ENCODE data around the gene IAH1. TPM values are rescaled to one million over a fixed set of nuclear protein-coding genes. Genes with fewer than 3 reads are reported as not detected.
A peak's percentile ranks its signal among the peaks of the same experiment; 100 is the strongest.

Gene IAH1
- total RNA-seq, 2 experiments from 2014 or later, result 64.6 to 66.3 TPM

DNA sequence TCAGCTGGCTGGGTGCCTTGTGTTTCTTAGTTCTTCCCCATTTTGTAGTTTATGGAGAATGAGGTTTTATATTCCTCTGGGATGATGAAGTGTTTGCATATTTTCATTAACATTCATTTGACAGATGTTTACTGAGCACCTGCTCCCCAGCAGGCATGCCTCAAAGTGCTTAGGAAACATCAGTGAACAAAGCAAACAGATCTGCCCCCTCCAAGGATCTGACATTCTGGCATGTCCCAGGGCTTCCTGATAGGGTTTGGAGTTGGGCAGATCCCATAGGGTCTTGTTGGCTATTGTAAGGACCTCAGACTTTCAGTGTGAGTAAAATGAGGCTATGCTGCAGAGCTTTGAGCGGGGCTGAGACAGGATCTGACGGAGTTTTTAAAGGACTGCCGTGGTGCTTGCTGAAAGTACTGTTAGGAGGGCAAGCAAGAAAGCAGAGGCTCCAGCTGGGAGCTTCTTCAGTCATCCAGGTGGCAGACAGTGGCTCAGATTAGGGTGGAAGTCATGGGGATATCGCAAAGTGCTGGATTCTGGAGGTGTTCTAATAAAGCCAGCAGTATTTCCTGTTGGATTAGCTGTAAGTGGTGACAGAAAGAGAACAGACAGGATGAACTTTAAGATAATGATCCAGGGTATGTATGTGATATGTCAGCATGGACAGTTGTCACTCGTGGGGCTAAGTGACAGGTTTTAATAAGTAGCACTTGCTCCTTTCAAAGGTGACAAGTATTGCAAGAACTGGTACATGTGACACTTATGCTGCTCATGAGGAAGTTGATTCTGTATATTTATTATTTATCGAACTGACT, 11.3 kb upstream of the IAH1 start:
- Mint-ChIP-seq H3K36me3 (peaks cover 21% of the 10 kb centered on the region), H3K4me3 (no peak overlapping the region), H3K4me1 (peaks cover 3% of the 10 kb centered on the region), H3K9me3 (no peaks in the 10 kb centered on the region), H3K27me3 (no peaks in the 10 kb centered on the region), H3K27ac (no peak overlapping the region)
- no peak for DNase-seq

- no peaks in the 10 kb centered on the region for H3K27me3 Mint-ChIP-seq
- H3K4me3 Mint-ChIP-seq, result no peak overlapping the region
- DNase-seq, result no peak
- peaks cover 21% of the 10 kb centered on the region for H3K36me3 Mint-ChIP-seq
- no peaks in the 10 kb centered on the region for H3K9me3 Mint-ChIP-seq
- peaks cover 3% of the 10 kb centered on the region for H3K4me1 Mint-ChIP-seq
- H3K27ac Mint-ChIP-seq, result no peak overlapping the region
Measured at GRCh38 chr2:9463698-9464034, 10.7 kb upstream of the IAH1 start.

GRCh38 chr2:9465170-9465569, 9.2 kb upstream of the IAH1 start:
- H3K4me3 Mint-ChIP-seq, result no peak overlapping the region
- H3K27ac Mint-ChIP-seq, result no peak overlapping the region
- peaks cover 20% of the 10 kb centered on the region for H3K36me3 Mint-ChIP-seq
- no peak for DNase-seq
- peaks cover 3% of the 10 kb centered on the region for H3K4me1 Mint-ChIP-seq
- H3K9me3 Mint-ChIP-seq, result no peaks in the 10 kb centered on the region
- no peaks in the 10 kb centered on the region for H3K27me3 Mint-ChIP-seq

DNA sequence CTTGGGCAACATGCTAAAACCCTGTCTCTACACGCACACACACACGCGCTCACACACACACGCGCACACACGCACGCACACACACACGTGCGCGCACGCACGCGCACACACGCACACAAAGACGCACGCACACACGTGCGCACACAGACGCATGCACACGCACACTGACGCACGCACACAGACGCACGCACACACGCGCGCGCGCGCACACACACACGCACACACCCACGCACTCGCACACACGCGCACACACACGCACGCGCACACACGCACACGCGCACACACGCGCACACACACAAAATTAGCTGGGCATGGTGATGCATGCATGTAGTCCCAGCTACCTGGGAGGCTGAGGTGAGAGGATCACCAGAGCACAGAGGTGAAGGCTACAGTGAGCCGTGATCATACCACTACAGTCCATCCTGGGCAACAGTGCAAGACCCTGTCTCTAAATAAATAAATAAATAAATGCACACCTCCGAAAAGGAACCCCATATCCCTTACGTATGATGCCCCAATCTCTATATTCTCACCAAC, 8.1 kb upstream of the IAH1 start:
- peaks cover 3% of the 10 kb centered on the region for H3K4me1 Mint-ChIP-seq
- no peak overlapping the region for H3K4me3 Mint-ChIP-seq
- no peak for DNase-seq
- peaks cover 15% of the 10 kb centered on the region for H3K36me3 Mint-ChIP-seq
- H3K27me3 Mint-ChIP-seq, result no peaks in the 10 kb centered on the region
- H3K9me3 Mint-ChIP-seq, result no peaks in the 10 kb centered on the region
- H3K27ac Mint-ChIP-seq, result no peak overlapping the region

DNA sequence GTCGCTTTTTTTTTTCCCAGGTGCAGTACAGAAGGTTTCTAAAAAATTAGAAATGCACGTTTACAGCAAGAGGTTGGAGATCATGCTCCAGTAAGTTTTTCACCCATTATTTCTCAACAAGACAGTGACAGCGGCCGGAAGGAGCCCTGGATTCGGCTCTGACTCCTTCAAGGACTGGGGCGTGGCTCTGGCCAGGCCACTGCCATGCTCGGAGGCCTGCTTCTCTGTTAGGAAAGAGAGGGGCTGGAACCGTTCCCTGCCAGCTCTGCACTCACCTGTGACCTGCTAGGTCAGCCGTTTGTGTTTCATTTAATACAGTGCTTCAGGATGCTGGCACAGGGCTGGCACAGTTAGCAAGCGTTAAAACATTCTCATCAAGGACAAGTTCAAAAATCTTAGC, 6.7 kb upstream of the IAH1 start:
- DNase-seq, result no peak
- Mint-ChIP-seq H3K27me3 (no peaks in the 10 kb centered on the region), H3K4me1 (peaks cover 3% of the 10 kb centered on the region), H3K9me3 (no peaks in the 10 kb centered on the region), H3K4me3 (no peak overlapping the region), H3K27ac (no peak overlapping the region), H3K36me3 (peaks cover 24% of the 10 kb centered on the region)

GRCh38 chr2:9471206-9471605, 3.1 kb upstream of the IAH1 start:
- no peak overlapping the region for H3K27ac Mint-ChIP-seq
- H3K36me3 Mint-ChIP-seq, result peaks cover 35% of the 10 kb centered on the region
- DNase-seq, result no peak
- H3K9me3 Mint-ChIP-seq, result no peaks in the 10 kb centered on the region
- H3K27me3 Mint-ChIP-seq, result no peaks in the 10 kb centered on the region
- peaks cover 15% of the 10 kb centered on the region for H3K4me1 Mint-ChIP-seq
- no peak overlapping the region for H3K4me3 Mint-ChIP-seq

- DNase-seq, result no peak
- H3K4me1 Mint-ChIP-seq, result peaks cover 28% of the 10 kb centered on the region
- peaks cover 44% of the 10 kb centered on the region for H3K36me3 Mint-ChIP-seq
- no peak overlapping the region for H3K27ac Mint-ChIP-seq
- no peak overlapping the region for H3K4me3 Mint-ChIP-seq
- H3K9me3 Mint-ChIP-seq, result no peaks in the 10 kb centered on the region
- no peaks in the 10 kb centered on the region for H3K27me3 Mint-ChIP-seq
Measured at GRCh38 chr2:9472511-9472910, 1.8 kb upstream of the IAH1 start.

DNA sequence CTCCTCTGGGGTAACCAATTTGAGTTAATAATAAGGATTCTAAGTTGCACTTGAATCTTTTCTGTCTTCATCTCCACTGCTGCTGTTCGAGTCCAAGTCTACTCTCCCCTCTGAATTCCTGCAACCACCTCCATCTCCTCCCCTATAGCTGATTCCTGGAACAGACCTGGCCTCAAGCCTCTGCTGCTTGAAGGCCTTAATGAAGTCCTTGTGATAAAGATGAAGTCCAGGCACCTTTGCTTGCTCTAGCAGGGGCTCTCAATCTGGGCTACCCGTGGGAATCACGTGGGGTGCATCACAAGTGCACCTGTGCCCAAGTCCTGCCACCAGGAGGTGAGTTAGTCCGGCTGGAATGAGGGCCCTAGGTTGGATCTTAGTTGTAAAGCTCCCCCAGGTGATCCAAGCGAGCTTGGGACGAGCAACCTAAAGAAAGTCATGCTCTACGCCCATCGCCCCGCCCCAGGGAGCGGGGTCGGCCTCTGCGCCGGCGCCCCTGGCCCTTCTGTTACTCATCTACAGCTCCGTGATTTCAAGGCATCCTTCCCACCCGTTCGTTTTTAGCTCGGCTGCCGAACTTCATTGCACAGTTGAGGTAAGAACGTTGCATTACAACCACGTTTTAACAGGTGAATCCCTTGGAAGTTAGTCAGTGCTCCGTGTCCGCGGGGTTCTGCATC, 905 bp upstream of the IAH1 start:
- Mint-ChIP-seq H3K4me1 (peaks cover 35% of the 10 kb centered on the region), H3K36me3 (peaks cover 46% of the 10 kb centered on the region), H3K9me3 (no peaks in the 10 kb centered on the region), H3K27me3 (no peaks in the 10 kb centered on the region), H3K4me3 (peak overlapping the region; percentile 77), H3K27ac (peak overlapping the region; percentile 85)
- peak; percentile 36 for DNase-seq

DNA sequence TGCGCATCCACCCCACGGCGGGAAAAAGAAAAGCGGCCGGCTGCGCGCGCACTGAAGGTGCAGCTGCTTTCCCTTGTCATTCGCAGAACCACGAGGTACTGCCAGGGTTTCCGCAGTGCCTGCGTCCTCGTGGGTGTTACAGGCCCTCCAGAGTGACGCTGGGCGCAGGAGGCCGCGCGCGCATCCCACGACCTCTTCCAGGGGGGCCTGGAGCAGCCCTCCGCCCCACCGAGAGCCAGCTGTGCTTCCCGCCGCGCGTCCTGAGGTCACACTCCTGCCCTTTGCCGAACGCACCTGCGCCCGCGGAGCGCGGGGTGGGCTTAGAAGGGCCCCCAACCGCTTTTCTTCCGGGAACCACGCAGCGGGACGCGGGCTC, 378 bp upstream of the IAH1 start:
- H3K9me3 Mint-ChIP-seq, result no peaks in the 10 kb centered on the region
- peak; percentile 62 for DNase-seq
- H3K27ac Mint-ChIP-seq, result peak overlapping the region; percentile 85
- no peaks in the 10 kb centered on the region for H3K27me3 Mint-ChIP-seq
- peaks cover 40% of the 10 kb centered on the region for H3K4me1 Mint-ChIP-seq
- peaks cover 48% of the 10 kb centered on the region for H3K36me3 Mint-ChIP-seq
- H3K4me3 Mint-ChIP-seq, result peak overlapping the region; percentile 77

DNA sequence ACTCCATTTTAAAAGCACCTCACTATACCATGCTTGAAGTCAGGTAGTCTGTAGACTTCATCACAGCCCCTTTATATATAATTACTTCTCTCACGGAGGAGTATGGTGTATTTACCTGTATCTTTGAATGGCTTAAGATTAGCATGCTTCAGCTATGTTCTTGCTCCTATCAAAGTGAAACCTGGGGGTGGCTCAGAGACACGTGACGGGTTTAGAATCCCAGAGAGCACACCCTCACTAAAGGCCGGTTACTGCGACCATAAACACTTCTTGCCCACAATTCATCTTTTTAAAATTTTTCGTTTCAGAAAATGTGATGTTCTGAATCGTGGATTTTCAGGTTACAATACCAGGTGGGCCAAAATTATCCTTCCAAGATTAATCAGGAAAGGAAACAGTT, 3.6 kb downstream of the IAH1 start:
- Mint-ChIP-seq H3K4me1 (peaks cover 46% of the 10 kb centered on the region), H3K36me3 (peaks cover 38% of the 10 kb centered on the region), H3K27ac (peak overlapping the region; percentile 3)

GRCh38 chr2:9478526-9478925, 4.2 kb downstream of the IAH1 start:
- no peak for DNase-seq
- peaks cover 32% of the 10 kb centered on the region for H3K36me3 Mint-ChIP-seq
- peaks cover 41% of the 10 kb centered on the region for H3K4me1 Mint-ChIP-seq
- H3K9me3 Mint-ChIP-seq, result no peaks in the 10 kb centered on the region
- H3K4me3 Mint-ChIP-seq, result no peak overlapping the region
- no peaks in the 10 kb centered on the region for H3K27me3 Mint-ChIP-seq
- H3K27ac Mint-ChIP-seq, result no peak overlapping the region

More for the DNA sequence above, 3.6 kb downstream of the IAH1 start:
- no peak overlapping the region for H3K4me3 Mint-ChIP-seq
- H3K27me3 Mint-ChIP-seq, result no peaks in the 10 kb centered on the region
- H3K9me3 Mint-ChIP-seq, result no peaks in the 10 kb centered on the region
- DNase-seq, result no peak

DNA sequence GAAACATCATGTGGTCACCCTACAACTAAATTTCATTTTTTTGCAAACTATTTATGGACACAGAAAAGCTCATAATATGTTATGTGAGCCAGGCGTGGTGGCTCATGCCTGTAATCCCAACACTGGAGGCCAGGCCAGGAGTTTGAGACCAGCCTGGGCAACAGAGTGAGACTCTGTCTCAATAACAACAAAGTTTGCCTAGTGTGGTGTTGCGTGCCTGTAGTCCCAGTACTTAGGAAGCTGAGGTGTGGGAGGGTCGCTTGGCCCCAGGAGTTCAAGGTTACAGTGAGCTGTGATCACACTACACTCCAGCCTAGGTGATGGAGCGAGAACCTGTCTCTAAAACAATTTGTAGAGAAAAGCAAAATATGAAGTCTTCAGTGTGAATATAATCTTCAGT, 5.8 kb downstream of the IAH1 start:
- Mint-ChIP-seq H3K27me3 (no peaks in the 10 kb centered on the region), H3K36me3 (peaks cover 33% of the 10 kb centered on the region), H3K27ac (peak overlapping the region; percentile 72), H3K9me3 (no peaks in the 10 kb centered on the region), H3K4me1 (peaks cover 41% of the 10 kb centered on the region), H3K4me3 (no peak overlapping the region)
- DNase-seq, result no peak

DNA sequence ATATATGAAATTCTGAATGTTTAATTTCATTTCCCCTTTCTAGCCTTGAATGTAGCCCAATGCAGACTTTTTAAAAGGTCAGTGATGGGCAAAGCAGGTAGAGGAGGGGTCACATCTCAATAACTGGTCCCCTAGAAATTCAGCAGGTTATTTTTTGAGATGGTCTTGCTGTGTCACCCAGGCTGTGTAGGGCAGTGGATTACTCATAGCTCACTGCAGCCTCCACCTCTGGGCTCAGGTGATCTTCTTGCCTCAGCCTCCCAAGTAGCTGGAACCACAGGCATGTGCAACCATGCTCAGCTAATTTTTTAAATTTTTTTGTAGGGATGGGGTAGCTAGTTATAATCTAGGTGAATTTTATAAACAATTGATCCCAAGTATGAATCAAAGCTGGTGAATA, 8.8 kb downstream of the IAH1 start:
- H3K27me3 Mint-ChIP-seq, result no peaks in the 10 kb centered on the region
- H3K27ac Mint-ChIP-seq, result no peak overlapping the region
- peaks cover 18% of the 10 kb centered on the region for H3K4me1 Mint-ChIP-seq
- no peaks in the 10 kb centered on the region for H3K9me3 Mint-ChIP-seq
- no peak overlapping the region for H3K4me3 Mint-ChIP-seq
- peaks cover 28% of the 10 kb centered on the region for H3K36me3 Mint-ChIP-seq
- DNase-seq, result no peak

- Mint-ChIP-seq H3K36me3 (peaks cover 23% of the 10 kb centered on the region), H3K9me3 (no peaks in the 10 kb centered on the region), H3K4me3 (no peak overlapping the region), H3K27ac (no peak overlapping the region), H3K27me3 (no peaks in the 10 kb centered on the region), H3K4me1 (peaks cover 17% of the 10 kb centered on the region)
- no peak for DNase-seq
Measured at GRCh38 chr2:9484533-9484932, 10.2 kb downstream of the IAH1 start.

DNA sequence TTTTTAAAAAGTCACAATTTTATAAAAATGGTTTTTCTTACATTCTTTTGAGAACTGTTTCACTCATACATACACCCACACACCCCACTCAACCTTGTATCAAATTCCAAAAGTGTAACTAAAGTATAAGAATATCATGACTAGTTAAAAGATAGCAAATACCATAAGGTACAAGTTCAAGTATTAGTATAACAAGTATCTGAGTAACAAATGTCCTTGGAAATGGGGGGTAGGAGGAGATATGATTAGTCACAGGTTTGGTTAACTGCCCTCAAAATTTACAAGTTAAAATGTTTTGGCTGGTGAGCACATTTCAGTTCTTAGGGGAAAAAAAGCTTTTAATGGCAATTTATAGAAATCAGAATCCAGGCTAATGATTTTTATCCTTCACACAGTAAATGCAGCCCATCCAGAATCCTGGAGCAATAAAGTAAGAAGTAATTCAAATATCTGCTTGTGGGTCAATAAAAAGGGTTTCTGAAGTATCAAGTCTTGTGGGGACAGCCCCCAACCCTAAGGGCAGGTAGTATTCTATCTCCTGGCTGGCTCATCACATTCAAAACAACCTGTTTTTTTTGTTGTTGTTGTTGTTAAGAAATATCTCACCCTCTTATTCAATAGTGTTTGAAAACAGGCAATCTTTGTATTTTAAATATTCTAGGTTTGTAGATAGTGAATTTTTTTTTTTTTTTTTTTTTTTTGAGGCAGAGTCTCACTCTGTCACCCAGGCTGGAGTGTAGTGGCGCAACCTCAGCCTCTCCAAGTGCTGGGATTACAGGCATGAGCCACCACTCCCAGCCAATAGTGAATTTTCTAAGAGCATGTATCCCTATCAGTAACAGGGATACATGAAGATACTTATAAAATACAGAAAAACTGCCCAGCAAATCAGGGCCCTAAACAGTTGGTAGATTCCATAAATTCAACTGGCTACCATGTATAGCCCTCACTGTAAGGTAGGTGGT, 14.5 kb downstream of the IAH1 start:
- H3K4me3 Mint-ChIP-seq, result no peak overlapping the region
- H3K27ac Mint-ChIP-seq, result peak overlapping the region; percentile 44
- H3K4me1 Mint-ChIP-seq, result peaks cover 21% of the 10 kb centered on the region
- no peaks in the 10 kb centered on the region for H3K27me3 Mint-ChIP-seq
- peaks cover 28% of the 10 kb centered on the region for H3K36me3 Mint-ChIP-seq
- H3K9me3 Mint-ChIP-seq, result no peaks in the 10 kb centered on the region
- no peak for DNase-seq
